ENCODE data around the gene CETP. TPM values are rescaled to one million over a fixed set of nuclear protein-coding genes. Genes with fewer than 3 reads are reported as not detected.

Gene CETP
- total and polyA plus RNA-seq, 12 donors = 1.2 to 7.9 (median 2.8) TPM

DNA sequence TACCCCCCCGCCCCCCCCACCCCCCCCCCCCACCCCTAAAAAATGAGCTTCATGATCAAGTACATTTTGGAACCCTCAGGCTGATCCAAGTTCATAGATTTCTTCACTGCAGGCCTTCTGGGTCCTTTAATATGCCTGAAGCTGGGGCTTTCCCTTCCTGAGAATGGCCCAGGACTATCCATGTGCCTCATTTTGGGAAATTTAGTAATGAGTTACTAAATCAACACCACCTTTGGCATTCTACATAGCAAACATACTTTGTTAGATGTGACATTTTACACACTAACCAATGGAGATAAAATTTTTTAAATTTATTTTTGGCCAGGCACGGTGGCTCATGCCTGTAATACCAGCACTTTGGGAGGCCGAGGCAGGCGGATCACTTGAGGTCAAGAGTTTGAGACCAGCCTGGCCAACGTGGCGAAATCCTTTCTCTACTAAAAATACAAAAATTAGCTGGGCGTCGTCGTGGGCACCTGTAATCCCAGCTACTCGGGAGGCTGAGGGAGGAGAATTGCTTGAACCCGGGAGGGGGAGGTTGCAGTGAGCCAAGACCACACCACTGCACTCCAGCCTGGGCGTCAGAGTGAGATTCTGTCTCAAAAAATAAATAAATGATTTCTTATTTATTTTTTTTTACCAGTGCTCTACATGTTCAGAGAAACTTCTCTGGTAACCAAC lies 15.8 kb upstream of the CETP start:
- Histone ChIP-seq H3K27me3 (no peaks in the 10 kb centered on the region), H3K4me1 (replicated peaks in 1 of 2) (peaks cover 5 to 11% of the 10 kb centered on the region in 2 donors), H3K27ac (no peak overlapping the region), H3K9me3 (replicated peaks in 1 of 3) (no peaks in the 10 kb centered on the region), H3K36me3 (replicated peaks in 1 of 2) (peaks cover 0 to 60% of the 10 kb centered on the region in 2 donors), H3K4me3 (no peak overlapping the region)
- TF ChIP-seq POLR2A (IDR thresholded peaks at IDR 0.05) = no peak
- TF ChIP-seq, protein P1, sequence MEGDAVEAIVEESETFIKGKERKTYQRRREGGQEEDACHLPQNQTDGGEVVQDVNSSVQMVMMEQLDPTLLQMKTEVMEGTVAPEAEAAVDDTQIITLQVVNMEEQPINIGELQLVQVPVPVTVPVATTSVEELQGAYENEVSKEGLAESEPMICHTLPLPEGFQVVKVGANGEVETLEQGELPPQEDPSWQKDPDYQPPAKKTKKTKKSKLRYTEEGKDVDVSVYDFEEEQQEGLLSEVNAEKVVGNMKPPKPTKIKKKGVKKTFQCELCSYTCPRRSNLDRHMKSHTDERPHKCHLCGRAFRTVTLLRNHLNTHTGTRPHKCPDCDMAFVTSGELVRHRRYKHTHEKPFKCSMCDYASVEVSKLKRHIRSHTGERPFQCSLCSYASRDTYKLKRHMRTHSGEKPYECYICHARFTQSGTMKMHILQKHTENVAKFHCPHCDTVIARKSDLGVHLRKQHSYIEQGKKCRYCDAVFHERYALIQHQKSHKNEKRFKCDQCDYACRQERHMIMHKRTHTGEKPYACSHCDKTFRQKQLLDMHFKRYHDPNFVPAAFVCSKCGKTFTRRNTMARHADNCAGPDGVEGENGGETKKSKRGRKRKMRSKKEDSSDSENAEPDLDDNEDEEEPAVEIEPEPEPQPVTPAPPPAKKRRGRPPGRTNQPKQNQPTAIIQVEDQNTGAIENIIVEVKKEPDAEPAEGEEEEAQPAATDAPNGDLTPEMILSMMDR (IDR thresholded peaks at IDR 0.05) = no peak
- 73 to 78% (median 75%) methylated on average over 12 of the region's 12 CpGs for WGBS, 4 donors
- intact Hi-C loops (cut with DNase I) = no loop called here
- DNase-seq = no peak

DNA sequence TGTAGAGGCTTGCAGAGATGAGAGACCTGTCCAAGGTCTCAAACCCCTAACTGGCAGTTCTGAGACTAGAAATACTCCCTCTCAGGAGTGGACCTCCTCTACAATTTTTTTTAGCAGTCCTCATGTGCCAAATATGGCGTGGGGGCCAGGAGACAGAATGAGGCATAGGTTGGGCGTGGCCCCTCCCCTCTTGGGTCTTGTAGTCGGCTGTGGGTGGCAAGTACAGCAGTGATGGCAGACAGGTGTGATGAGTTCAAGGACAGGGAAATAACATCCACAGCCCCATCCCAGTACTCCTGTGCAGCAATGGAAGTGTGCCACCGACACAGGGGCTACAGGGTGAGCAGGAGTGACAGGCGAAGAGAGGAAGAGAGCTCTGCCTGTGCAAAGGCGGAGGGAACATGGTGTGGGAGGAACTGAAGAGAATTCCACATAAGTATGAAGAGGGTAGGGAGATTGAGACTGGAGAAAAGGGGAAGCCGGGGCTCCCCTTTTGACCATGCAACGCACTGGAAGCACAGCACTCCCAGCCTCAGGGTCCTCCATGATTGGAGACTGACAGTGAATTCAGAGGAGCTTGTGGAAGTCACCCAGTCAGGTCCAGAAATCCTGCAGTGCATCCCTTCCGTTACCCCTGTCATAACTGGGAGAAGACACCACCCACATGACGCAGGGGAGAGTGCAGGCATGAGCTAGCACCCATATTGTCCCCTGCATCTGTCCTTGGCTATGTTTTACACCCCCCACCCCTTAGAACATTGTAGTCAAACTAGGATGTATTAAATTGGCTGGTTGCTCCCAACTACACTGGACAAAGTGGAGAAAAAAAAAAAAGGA lies 14.8 kb upstream of the CETP start:
- Histone ChIP-seq H3K36me3 (replicated peaks in 1 of 2) (peaks cover 0 to 50% of the 10 kb centered on the region in 2 donors), H3K27me3 (no peaks in the 10 kb centered on the region), H3K4me1 (replicated peaks in 1 of 2) (peaks cover 5 to 11% of the 10 kb centered on the region in 2 donors), H3K9me3 (replicated peaks in 1 of 3) (no peaks in the 10 kb centered on the region), H3K4me3 (no peak overlapping the region), H3K27ac (no peak overlapping the region)
- no peak for DNase-seq
- intact Hi-C loops (cut with DNase I) = no loop called here
- TF ChIP-seq, protein P1 (IDR thresholded peaks at IDR 0.05) = no peak
- TF ChIP-seq POLR2A (IDR thresholded peaks at IDR 0.05) = no peak
- 70 to 80% (median 78%) methylated on average over 10 of the region's 10 CpGs for WGBS, 4 donors

DNA sequence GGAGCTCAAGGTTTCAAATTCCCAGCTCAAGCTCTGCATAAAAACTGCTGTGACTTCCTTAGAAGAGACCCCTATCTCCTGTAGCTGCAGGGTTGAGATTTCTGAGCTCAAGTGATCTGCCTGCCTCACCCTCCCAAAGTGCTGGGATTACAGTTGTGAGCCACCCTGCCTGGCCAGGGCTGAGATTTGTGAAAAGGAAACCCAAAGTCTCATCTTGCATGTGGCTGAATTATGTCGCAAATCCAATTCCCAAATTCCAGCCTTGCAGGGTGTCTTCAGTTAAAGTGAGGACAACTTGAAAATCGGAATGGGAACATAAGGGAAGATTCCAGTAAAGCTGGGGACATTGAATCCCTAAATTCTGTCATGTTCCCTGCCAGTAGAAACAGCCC lies 14.2 kb upstream of the CETP start:
- Histone ChIP-seq H3K4me1 (replicated peaks in 1 of 2) (peaks cover 5 to 11% of the 10 kb centered on the region in 2 donors), H3K27ac (no peak overlapping the region), H3K36me3 (replicated peaks in 1 of 2) (peaks cover 0 to 44% of the 10 kb centered on the region in 2 donors), H3K4me3 (no peak overlapping the region), H3K27me3 (no peaks in the 10 kb centered on the region), H3K9me3 (replicated peaks in 1 of 3) (no peaks in the 10 kb centered on the region)
- DNase-seq = no peak
- TF ChIP-seq, protein P1 (IDR thresholded peaks at IDR 0.05) = no peak
- TF ChIP-seq POLR2A (IDR thresholded peaks at IDR 0.05) = no peak
- intact Hi-C loops (cut with DNase I) = no loop called here
- WGBS, 4 donors = 81 to 94% (median 88%) methylated on average over 2 of the region's 2 CpGs

DNA sequence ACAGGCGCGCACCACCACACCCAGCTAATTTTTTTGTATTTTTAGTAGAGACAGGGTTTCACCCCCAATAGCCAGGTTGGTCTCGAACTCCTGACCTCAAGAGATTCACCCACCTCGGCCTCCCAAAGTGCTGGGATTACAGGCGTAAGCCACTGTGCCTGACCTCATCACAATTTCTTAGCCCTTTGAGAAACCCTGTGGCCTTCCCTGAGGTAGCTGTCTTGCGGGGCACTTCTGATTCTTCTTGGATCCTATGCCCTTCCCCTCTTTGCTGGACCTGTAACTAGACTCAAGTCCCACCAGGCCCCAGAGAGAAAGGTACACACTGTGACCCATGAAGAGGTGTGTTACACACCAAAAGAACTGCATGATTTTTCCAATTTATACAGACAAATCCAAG lies 13.5 kb upstream of the CETP start:
- DNase-seq = no peak
- Histone ChIP-seq H3K27me3 (no peaks in the 10 kb centered on the region), H3K27ac (no peak overlapping the region), H3K4me1 (replicated peaks in 1 of 2) (peaks cover 5 to 11% of the 10 kb centered on the region in 2 donors), H3K4me3 (no peak overlapping the region), H3K9me3 (replicated peaks in 1 of 3) (no peaks in the 10 kb centered on the region), H3K36me3 (replicated peaks in 1 of 2) (peaks cover 0 to 38% of the 10 kb centered on the region in 2 donors)
- TF ChIP-seq, protein P1 (IDR thresholded peaks at IDR 0.05) = no peak
- no peak for TF ChIP-seq POLR2A (IDR thresholded peaks at IDR 0.05)
- intact Hi-C loops (cut with DNase I) = no loop called here
- 92 to 97% (median 94%) methylated on average over 6 of the region's 6 CpGs for WGBS, 4 donors

Measured in adrenal gland (tissue), 12 donors.